H1 (cell line): ENCODE results near the gene TNRC6A.

Experiments used
- BRCA1 ChIP-seq: IDR thresholded peaks from 2 replicates; pipeline ENCODE4 v1.6.1; 2012; ENCODE audit warnings: low read depth, low read length, improper control_type of control experiment
- CBX5 ChIP-seq: fragments of 300-800, 300-1000 bp; sonication (generic); IDR thresholded peaks from 2 replicates; pipeline ENCODE4 v1.7.1; 2016; ENCODE audit warnings: antibody characterized with exemption, low read length, low read depth
- CREB1 ChIP-seq: IDR thresholded peaks from 2 replicates; pipeline ENCODE4 v1.6.1; 2012; ENCODE audit warnings: inconsistent platforms
- CTCF ChIP-seq, 3 experiments: IDR thresholded peaks; 1 replicate in 2 of 3; 2 replicates in 1 of 3; pipeline versions ENCODE4 v1.5.1 to v1.6.1; 2011; ENCODE audit warnings: low read length in 3 of 3, mild to moderate bottlenecking in 3 of 3, inconsistent platforms in 2 of 3, low read depth in 1 of 3, moderate library complexity in 1 of 3; ENCODE audit not compliant: insufficient read depth in 1 of 3; ENCODE audit errors: control extremely low read depth in 1 of 3
- EGR1 ChIP-seq: IDR thresholded peaks from 2 replicates; pipeline ENCODE4 v1.6.1; 2011; ENCODE audit warnings: low read depth, low read length, borderline replicate concordance
- POLR2A ChIP-seq, 2 experiments: IDR thresholded peaks; 1 replicate in 1 of 2; 2 replicates in 1 of 2; pipeline ENCODE4 v1.6.1; 2011; ENCODE audit warnings: low read depth in 2 of 2, low read length in 2 of 2, mild to moderate bottlenecking in 2 of 2; ENCODE audit errors: control extremely low read depth in 1 of 2
- POU5F1 ChIP-seq: IDR thresholded peaks from 2 replicates; pipeline ENCODE4 v1.6.1; 2011; ENCODE audit warnings: low read depth, mild to moderate bottlenecking, low read length, moderate library complexity
- RAD21 ChIP-seq, 2 experiments: IDR thresholded peaks in 1 of 2; conservative IDR thresholded peaks in 1 of 2; 2 replicates each; pipeline ENCODE4 v1.6.1; 2011; ENCODE audit warnings: low read depth in 2 of 2, low read length in 2 of 2, improper control_type of control experiment in 1 of 2, inconsistent platforms in 1 of 2, mild to moderate bottlenecking in 1 of 2, moderate library complexity in 1 of 2
- RNF2 ChIP-seq: fragments of 200-900, 300-1000 bp; sonication (generic); IDR thresholded peaks from 2 replicates; pipeline ENCODE4 v1.7.1; 2016; ENCODE audit warnings: borderline replicate concordance, low read depth, mild to moderate bottlenecking, antibody characterized with exemption, low read length; ENCODE audit not compliant: poor library complexity, severe bottlenecking; ENCODE audit errors: missing control alignments
- SIN3A ChIP-seq, 2 experiments: IDR thresholded peaks in 1 of 2; conservative IDR thresholded peaks in 1 of 2; 2 replicates each; pipeline ENCODE4 v1.6.1; 2011 to 2012; ENCODE audit warnings: low read length in 2 of 2, improper control_type of control experiment in 1 of 2, low read depth in 1 of 2, mild to moderate bottlenecking in 1 of 2
- SIRT6 ChIP-seq: IDR thresholded peaks from one replicate; pipeline ENCODE4 v1.7.1; 2012; ENCODE audit warnings: low read length, inconsistent platforms
- ZNF274 ChIP-seq: IDR thresholded peaks from 2 replicates; pipeline ENCODE4 v1.7.0; 2012; ENCODE audit warnings: low read length, borderline replicate concordance; ENCODE audit errors: extremely low read depth

DNA sequence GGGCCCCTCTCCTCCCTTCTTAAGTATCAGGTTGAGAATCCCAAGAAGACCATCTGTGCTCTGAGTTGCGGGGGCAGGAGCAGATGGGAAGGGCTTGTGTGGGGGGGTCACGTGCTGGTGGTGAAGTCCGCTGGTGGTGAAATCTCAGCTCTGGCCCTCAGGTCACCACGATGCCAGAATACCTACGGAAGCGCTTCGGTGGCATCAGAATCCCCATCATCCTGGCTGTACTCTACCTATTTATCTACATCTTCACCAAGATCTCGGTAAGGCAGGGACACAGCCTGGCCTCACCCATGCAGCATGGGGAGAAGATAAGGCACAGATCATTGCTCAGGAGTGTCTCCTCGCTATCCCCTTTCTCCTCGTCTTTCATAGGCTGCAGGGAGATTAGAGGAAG, 146.0 kb downstream of the TNRC6A start:
- TF ChIP-seq POU5F1: no peak
- no peak for TF ChIP-seq SIN3A (conservative IDR thresholded peaks at IDR 0.05 in 1 of 2, IDR thresholded peaks at IDR 0.05 in 1 of 2; ENCODE audit: low read depth in 1 of 2, low read length in 2 of 2)
- TF ChIP-seq CTCF (IDR thresholded peaks at IDR 0.05; ENCODE audit: control extremely low read depth in 1 of 3, insufficient read depth in 1 of 3, low read depth in 1 of 3, low read length in 3 of 3): no peak
- no peak for TF ChIP-seq EGR1
- TF ChIP-seq CBX5: no peak
- TF ChIP-seq RNF2: no peak
- TF ChIP-seq SIRT6: no peak
- TF ChIP-seq RAD21 (IDR thresholded peaks at IDR 0.05 in 1 of 2, conservative IDR thresholded peaks at IDR 0.05 in 1 of 2; ENCODE audit: low read depth in 2 of 2, low read length in 2 of 2): no peak
- TF ChIP-seq CREB1: no peak
- no peak for TF ChIP-seq POLR2A (IDR thresholded peaks at IDR 0.05; ENCODE audit: control extremely low read depth in 1 of 2, low read depth in 2 of 2, low read length in 2 of 2)
- no peak for TF ChIP-seq BRCA1
- no peak for TF ChIP-seq ZNF274
